Hepatocyte (in vitro differentiated cells): ENCODE results near the gene TRPC4AP.

Source experiments
- EZH2 ChIP-seq: fragments of 200-600 bp; sonication (generic); IDR thresholded peaks from 2 replicates; pipeline ENCODE4 v1.6.1; 2016; ENCODE audit warnings: antibody characterized with exemption, mild to moderate bottlenecking, borderline replicate concordance
- EZH2phosphoT487 ChIP-seq: fragments of 200-600 bp; sonication (generic); IDR thresholded peaks from one replicate; pipeline ENCODE4 v1.6.1; 2018; ENCODE audit warnings: antibody characterized with exemption, mild to moderate bottlenecking, low read depth, moderate library complexity; ENCODE audit not compliant: unreplicated experiment, severe bottlenecking
- TF ChIP-seq, protein P1 (sequence below): fragments of 200-600 bp; sonication (generic); IDR thresholded peaks from 2 replicates; pipeline ENCODE4 v1.5.1; 2016; ENCODE audit warnings: antibody characterized with exemption, mild to moderate bottlenecking; ENCODE audit not compliant: poor library complexity

GRCh38 chr20:35000311-35000921 lies 92.2 kb downstream of the TRPC4AP start:
- TF ChIP-seq, protein P1, sequence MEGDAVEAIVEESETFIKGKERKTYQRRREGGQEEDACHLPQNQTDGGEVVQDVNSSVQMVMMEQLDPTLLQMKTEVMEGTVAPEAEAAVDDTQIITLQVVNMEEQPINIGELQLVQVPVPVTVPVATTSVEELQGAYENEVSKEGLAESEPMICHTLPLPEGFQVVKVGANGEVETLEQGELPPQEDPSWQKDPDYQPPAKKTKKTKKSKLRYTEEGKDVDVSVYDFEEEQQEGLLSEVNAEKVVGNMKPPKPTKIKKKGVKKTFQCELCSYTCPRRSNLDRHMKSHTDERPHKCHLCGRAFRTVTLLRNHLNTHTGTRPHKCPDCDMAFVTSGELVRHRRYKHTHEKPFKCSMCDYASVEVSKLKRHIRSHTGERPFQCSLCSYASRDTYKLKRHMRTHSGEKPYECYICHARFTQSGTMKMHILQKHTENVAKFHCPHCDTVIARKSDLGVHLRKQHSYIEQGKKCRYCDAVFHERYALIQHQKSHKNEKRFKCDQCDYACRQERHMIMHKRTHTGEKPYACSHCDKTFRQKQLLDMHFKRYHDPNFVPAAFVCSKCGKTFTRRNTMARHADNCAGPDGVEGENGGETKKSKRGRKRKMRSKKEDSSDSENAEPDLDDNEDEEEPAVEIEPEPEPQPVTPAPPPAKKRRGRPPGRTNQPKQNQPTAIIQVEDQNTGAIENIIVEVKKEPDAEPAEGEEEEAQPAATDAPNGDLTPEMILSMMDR = no peak
- TF ChIP-seq EZH2 = no peak
- TF ChIP-seq EZH2phosphoT487 = no peak
